NB4 (cell line): ENCODE measurements around the gene MAP3K14.

ENCODE experiments used
- DNase-seq: peaks from one replicate; pipeline ENCODE4 v3.0.0; 2010; ENCODE audit warnings: low read depth
- H3K4me3 ChIP-seq: one replicate; pipeline ENCODE4 v1.5.1; 2011; ENCODE audit warnings: mild to moderate bottlenecking, low read depth, low read length, moderate library complexity
- MYC ChIP-seq: IDR thresholded peaks from 2 replicates; pipeline ENCODE4 v1.6.1; 2011; ENCODE audit warnings: low read depth, low read length
- POLR2A ChIP-seq: IDR thresholded peaks from 2 replicates; pipeline ENCODE4 v1.6.1; 2011; ENCODE audit warnings: mild to moderate bottlenecking; ENCODE audit not compliant: insufficient read length; ENCODE audit errors: extremely low read depth
- TF ChIP-seq, protein P1 (sequence below): IDR thresholded peaks from 2 replicates; pipeline ENCODE4 v1.6.1; 2011; ENCODE audit warnings: low read depth, low read length
- TF ChIP-seq, protein P2 (sequence below): IDR thresholded peaks from one replicate; pipeline ENCODE4 v1.5.1; 2012; ENCODE audit warnings: low read depth, low read length

The MAP3K14 gene

GRCh38 chr17:45289301-45290268 is 27.2 kb downstream of the MAP3K14 start:
- TF ChIP-seq, protein P1, sequence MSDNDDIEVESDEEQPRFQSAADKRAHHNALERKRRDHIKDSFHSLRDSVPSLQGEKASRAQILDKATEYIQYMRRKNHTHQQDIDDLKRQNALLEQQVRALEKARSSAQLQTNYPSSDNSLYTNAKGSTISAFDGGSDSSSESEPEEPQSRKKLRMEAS: no peak
- DNase-seq: no peak
- no peak overlapping the region for H3K4me3 ChIP-seq

- DNase-seq: no peak
- H3K4me3 ChIP-seq: no peak overlapping the region
- TF ChIP-seq, protein P2, sequence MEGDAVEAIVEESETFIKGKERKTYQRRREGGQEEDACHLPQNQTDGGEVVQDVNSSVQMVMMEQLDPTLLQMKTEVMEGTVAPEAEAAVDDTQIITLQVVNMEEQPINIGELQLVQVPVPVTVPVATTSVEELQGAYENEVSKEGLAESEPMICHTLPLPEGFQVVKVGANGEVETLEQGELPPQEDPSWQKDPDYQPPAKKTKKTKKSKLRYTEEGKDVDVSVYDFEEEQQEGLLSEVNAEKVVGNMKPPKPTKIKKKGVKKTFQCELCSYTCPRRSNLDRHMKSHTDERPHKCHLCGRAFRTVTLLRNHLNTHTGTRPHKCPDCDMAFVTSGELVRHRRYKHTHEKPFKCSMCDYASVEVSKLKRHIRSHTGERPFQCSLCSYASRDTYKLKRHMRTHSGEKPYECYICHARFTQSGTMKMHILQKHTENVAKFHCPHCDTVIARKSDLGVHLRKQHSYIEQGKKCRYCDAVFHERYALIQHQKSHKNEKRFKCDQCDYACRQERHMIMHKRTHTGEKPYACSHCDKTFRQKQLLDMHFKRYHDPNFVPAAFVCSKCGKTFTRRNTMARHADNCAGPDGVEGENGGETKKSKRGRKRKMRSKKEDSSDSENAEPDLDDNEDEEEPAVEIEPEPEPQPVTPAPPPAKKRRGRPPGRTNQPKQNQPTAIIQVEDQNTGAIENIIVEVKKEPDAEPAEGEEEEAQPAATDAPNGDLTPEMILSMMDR: no peak
- TF ChIP-seq POLR2A (no peak), MYC (no peak)
Observed at GRCh38 chr17:45288825-45289224, 28.0 kb downstream of the MAP3K14 start.

DNA sequence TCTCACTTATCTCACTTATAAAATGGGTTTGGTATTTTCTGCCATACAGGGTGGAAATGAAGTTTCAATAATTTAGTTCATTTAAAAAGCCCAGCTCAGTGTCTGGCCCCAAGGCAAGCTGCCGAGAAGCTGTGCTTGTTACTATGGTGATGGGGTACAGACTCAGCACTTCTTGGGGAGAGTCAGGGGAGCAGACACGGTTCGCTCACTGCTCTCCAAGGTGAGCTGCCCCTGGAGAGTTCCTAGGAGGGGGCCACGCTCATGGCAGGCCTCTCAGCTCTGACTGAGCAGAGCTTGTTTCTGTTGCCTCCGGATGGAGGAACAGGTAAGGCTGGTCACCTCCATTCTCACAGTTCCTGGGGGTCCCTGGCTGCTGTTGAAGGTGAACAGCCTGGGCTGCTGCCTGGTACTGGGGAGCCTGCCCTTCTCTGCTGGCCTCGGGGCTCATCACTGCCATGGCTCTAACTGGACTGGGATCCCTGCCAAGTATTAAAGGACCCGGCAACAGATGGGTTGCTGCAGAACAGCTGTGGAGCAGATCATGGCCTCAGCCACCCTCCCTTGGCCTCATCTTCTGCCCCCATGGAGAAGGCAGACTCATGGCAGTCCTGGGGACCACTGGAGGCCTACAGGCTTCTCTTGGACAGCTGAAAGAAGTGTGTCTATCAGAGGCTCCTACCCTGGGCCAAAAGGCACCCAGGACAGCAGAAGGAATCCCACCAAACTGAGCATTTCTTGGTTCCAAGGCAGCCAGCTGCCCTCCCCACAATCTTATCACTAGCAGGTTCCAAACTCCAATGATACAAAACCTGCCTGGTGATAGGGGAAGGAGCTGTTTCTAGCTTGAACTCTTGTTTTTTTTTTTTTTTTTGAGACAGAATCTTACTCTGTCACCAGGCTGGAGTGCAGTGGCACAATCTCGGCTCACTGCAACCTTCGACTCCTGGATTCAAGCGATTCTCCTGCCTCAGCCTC is 29.0 kb downstream of the MAP3K14 start:
- no peak for DNase-seq
- no peak for TF ChIP-seq MYC
- TF ChIP-seq POLR2A: no peak
- TF ChIP-seq, protein P2: no peak
- TF ChIP-seq, protein P1: no peak
- no peak overlapping the region for H3K4me3 ChIP-seq

DNA sequence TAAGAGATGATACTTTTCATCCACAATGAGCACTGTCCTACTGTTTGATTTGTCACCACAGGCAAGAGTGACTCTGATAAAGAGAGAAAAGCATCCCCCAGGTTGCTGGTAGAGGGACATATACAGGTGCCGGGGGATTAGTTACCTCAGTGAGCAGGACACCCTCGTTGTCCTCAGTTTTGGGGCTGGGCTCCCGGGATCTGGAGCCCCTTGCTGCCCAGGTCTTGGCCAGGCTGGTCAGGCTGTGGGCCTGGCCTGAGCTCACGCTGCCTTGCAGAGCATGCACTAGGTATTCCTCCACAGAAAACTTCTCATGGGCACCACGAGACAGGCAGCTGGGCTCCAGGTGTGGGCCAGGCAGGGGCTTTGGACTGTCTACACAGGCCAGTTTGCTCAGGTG is 30.5 kb downstream of the MAP3K14 start:
- H3K4me3 ChIP-seq: no peak overlapping the region
- TF ChIP-seq, protein P2: no peak
- TF ChIP-seq POLR2A (no peak), MYC (no peak)
- TF ChIP-seq, protein P1: no peak
- DNase-seq: no peak

- TF ChIP-seq, protein P1: no peak
- TF ChIP-seq, protein P2: peak; percentile 57
- no peak overlapping the region for H3K4me3 ChIP-seq
- DNase-seq: peak; percentile 51
Observed at GRCh38 chr17:45284176-45285140, 32.4 kb downstream of the MAP3K14 start.
